K562 (cell line): ENCODE measurements around the gene YAF2. TPM values are rescaled to one million over a fixed set of nuclear protein-coding genes. Genes with fewer than 3 reads are reported as not detected.

ENCODE experiments used
- ATAC-seq: fragments of 200-7000 bp; cut with Tn5 transposase; 3 replicates; pipeline ENCODE4 v1.9.1; 2020; ENCODE audit warnings: moderate library complexity
- BruUV-seq: library from RNA; stranded (reverse); fragments of 400-500 nt; replicated peaks from 2 replicates; lab custom pipeline; 2021; lab: Mats Ljungman, UMichigan
- CTCF ChIA-PET: fragments of 300-600 bp; formaldehyde crosslinking; extraction: SDS; loops from one replicate; lab custom pipeline; 2021; ENCODE audit warnings: low intra/inter-chr PET ratio; lab: Yijun Ruan, JAX
- POLR2A ChIA-PET: fragments of 300-600, 350-650 bp; sonication (Branson Sonifier 250); formaldehyde crosslinking; extraction: SDS; loops from one replicate; lab custom pipeline; 2021; ENCODE audit warnings: antibody characterized with exemption, inconsistent platforms; lab: Yijun Ruan, JAX
- DNase-seq, 4 experiments: peaks; one replicate each; pipeline versions ENCODE4 v3.0.0 to v3.0.0-alpha.2; 2011 to 2018; ENCODE audit warnings: low spot score in 3 of 4, mixed read lengths in 3 of 4; ENCODE audit errors: extremely low read depth in 1 of 4
- FAIRE-seq: peaks from 2 replicates; lab custom pipeline; 2011; peaks lifted over from hg19 to GRCh38; lab: Jason Lieb, UNC
- H2AFZ ChIP-seq: 2 replicates; pipeline ENCODE4 v1.6.0; 2011; ENCODE audit warnings: low read depth, low read length, control low read depth, inconsistent platforms
- H3K27ac ChIP-seq: fragments of 200-600 bp; 3 replicates; pipeline ENCODE4 v1.8.0; 2011; ENCODE audit warnings: low read depth, mild to moderate bottlenecking, control low read depth, inconsistent platforms, low read length, moderate library complexity, mixed read lengths; ENCODE audit errors: extremely low read depth
- H3K27me3 ChIP-seq, 2 experiments: fragments of 300-600 bp in 1 of 2; 2 replicates in 1 of 2; 3 replicates in 1 of 2; pipeline versions ENCODE4 v1.6.0 to v1.8.0; 2011; ENCODE audit warnings: inconsistent platforms in 2 of 2, low read length in 2 of 2, mild to moderate bottlenecking in 1 of 2, mixed read lengths in 1 of 2, moderate library complexity in 1 of 2; ENCODE audit not compliant: control insufficient read depth in 2 of 2, insufficient read depth in 2 of 2
- H3K36me3 ChIP-seq: fragments of 300-600 bp; 3 replicates; pipeline ENCODE4 v1.8.0; 2011; ENCODE audit warnings: mild to moderate bottlenecking, low read length, inconsistent platforms; ENCODE audit not compliant: control insufficient read depth, insufficient read depth
- H3K4me1 ChIP-seq, 2 experiments: fragments of 200-600 bp in 1 of 2; replicated peaks in 1 of 2; 2 replicates in 1 of 2; 3 replicates in 1 of 2; pipeline versions ENCODE4 v1.5.1 to v1.8.0; 2011; ENCODE audit warnings: inconsistent platforms in 2 of 2, low read length in 2 of 2, mild to moderate bottlenecking in 1 of 2, mixed read lengths in 1 of 2, moderate library complexity in 1 of 2; ENCODE audit not compliant: control insufficient read depth in 2 of 2, insufficient read depth in 2 of 2
- H3K4me2 ChIP-seq: 2 replicates; pipeline ENCODE4 v1.6.1; 2011; ENCODE audit warnings: low read length, control low read depth, inconsistent platforms, mixed read lengths; ENCODE audit not compliant: insufficient read depth
- H3K4me3 ChIP-seq: fragments of 200-600 bp; sonication (generic), shearing (Covaris generic); 2 replicates; pipeline ENCODE4 v1.5.1; 2016; ENCODE audit warnings: control low read depth, inconsistent platforms
- H3K79me2 ChIP-seq: fragments of 200-600 bp; 3 replicates; pipeline ENCODE4 v1.8.0; 2011; ENCODE audit warnings: low read length, inconsistent platforms; ENCODE audit not compliant: control insufficient read depth, insufficient read depth
- H3K9ac ChIP-seq, 2 experiments: 2 replicates each; pipeline versions ENCODE4 v1.6.0 to v1.6.1; 2011; ENCODE audit warnings: low read depth in 2 of 2, low read length in 2 of 2, control low read depth in 1 of 2, inconsistent platforms in 1 of 2, mild to moderate bottlenecking in 1 of 2, mixed read lengths in 1 of 2; ENCODE audit not compliant: insufficient read depth in 1 of 2
- H3K9me1 ChIP-seq: one replicate; pipeline ENCODE4 v1.6.0; 2011; ENCODE audit warnings: inconsistent platforms, mild to moderate bottlenecking, low read length, moderate library complexity; ENCODE audit not compliant: control insufficient read depth, insufficient read depth
- H3K9me3 ChIP-seq: replicated peaks from 2 replicates; pipeline ENCODE4 v1.5.1; 2011; ENCODE audit warnings: low read depth, low read length, inconsistent platforms; ENCODE audit not compliant: control insufficient read depth, insufficient read depth
- H4K20me1 ChIP-seq: replicated peaks from 2 replicates; pipeline ENCODE4 v1.6.1; 2011; ENCODE audit warnings: low read length, inconsistent platforms, mixed read lengths; ENCODE audit not compliant: control insufficient read depth, insufficient read depth
- ASH1L ChIP-seq: fragments of 450-650 bp; IDR thresholded peaks from 2 replicates; pipeline ENCODE4 v1.6.1; 2018; ENCODE audit warnings: borderline replicate concordance, mild to moderate bottlenecking, low read depth; ENCODE audit not compliant: partially characterized antibody
- CBFA2T2 ChIP-seq: fragments of 450-650 bp; conservative IDR thresholded peaks from 2 replicates; pipeline ENCODE4 v1.6.1; 2017; ENCODE audit warnings: mild to moderate bottlenecking
- CBFA2T3 ChIP-seq: fragments of 450-650 bp; IDR thresholded peaks from 2 replicates; pipeline ENCODE4 v1.6.1; 2017
- KDM5B ChIP-seq: fragments of 200-600 bp; sonication (generic); IDR thresholded peaks from 2 replicates; pipeline ENCODE4 v1.6.1; 2012; ENCODE audit warnings: low read depth, mild to moderate bottlenecking, moderate library complexity, low read length, control low read depth, inconsistent platforms; ENCODE audit not compliant: insufficient replicate concordance
- RAD21 ChIP-seq, 2 experiments: fragments of 250-450 bp in 1 of 2; fragments of 450-650 bp in 1 of 2; sonication (Bioruptor Pico) in 1 of 2; formaldehyde crosslinking in 1 of 2; IDR thresholded peaks in 1 of 2; conservative IDR thresholded peaks in 1 of 2; 2 replicates each; pipeline versions ENCODE4 v1.4.0 to v1.8.0; 2020 to 2022; ENCODE audit warnings: mild to moderate bottlenecking in 2 of 2, moderate library complexity in 1 of 2
- TGIF2 ChIP-seq: sonication (generic); formaldehyde crosslinking; IDR thresholded peaks from 2 replicates; pipeline ENCODE4 v1.8.1; 2022; ENCODE audit warnings: mild to moderate bottlenecking, missing genetic modification reagents, moderate library complexity
- ZNF41 ChIP-seq: fragments of 250-450 bp; sonication (Bioruptor Pico); conservative IDR thresholded peaks from 2 replicates; pipeline ENCODE4 v1.4.0; 2020; ENCODE audit warnings: mild to moderate bottlenecking
- in situ Hi-C: fragments of 300-500 bp; cut with MboI; formaldehyde crosslinking; loops from 4 replicates; pipeline ENCODE4 v1.15.0; 2018; ENCODE audit warnings: inconsistent platforms, mixed read lengths
- intact Hi-C: fragments of 100-400 bp; cut with micrococcal nuclease; formaldehyde crosslinking; loops from 2 replicates; pipeline ENCODE4 v1.14.2; 2022
- polyA plus RNA-seq, 8 experiments: library from polyadenylated mRNA; depleted of rRNA in 4 of 8; stranded (reverse) in 5 of 8; unstranded in 3 of 8; fragments of >200 nt; fragmentation: Nextera tagmentation in 2 of 8; fragmentation: Illumina TruSeq in 1 of 8; extraction: Ambion mirVana in 2 of 8; extraction: Trizol in 1 of 8; gene quantifications; 2 replicates each; pipeline versions ENCODE4 v1.2.1 to v1.2.3, GENCODE V29; 2011 to 2014; ENCODE audit warnings: inconsistent platforms in 1 of 8, missing spikeins in 1 of 8
- total RNA-seq, 7 experiments: library from RNA; depleted of rRNA in 6 of 7; stranded (reverse); fragments of >200 nt in 6 of 7; fragmentation: Illumina TruSeq in 2 of 7; extraction: Trizol in 2 of 7; gene quantifications; 2 replicates each; pipeline versions ENCODE4 v1.2.1 to v1.2.3, GENCODE V29; 2011 to 2021; ENCODE audit warnings: low replicate concordance in 1 of 7
- TF ChIP-seq, protein P1 (sequence below): fragments of 450-650 bp; IDR thresholded peaks from 2 replicates; pipeline ENCODE4 v1.6.1; 2014; ENCODE audit warnings: low read depth, mild to moderate bottlenecking, moderate library complexity, borderline replicate concordance
- TF ChIP-seq, protein P2 (sequence below), 2 experiments: fragments of 450-650 bp in 1 of 2; sonication (generic) in 1 of 2; formaldehyde crosslinking in 1 of 2; IDR thresholded peaks in 1 of 2; conservative IDR thresholded peaks in 1 of 2; 2 replicates each; pipeline versions ENCODE4 v1.6.1 to v1.8.1; 2016 to 2023; ENCODE audit warnings: mild to moderate bottlenecking in 2 of 2, moderate library complexity in 2 of 2, inconsistent platforms in 1 of 2, missing genetic modification reagents in 1 of 2

Gene YAF2
- total and polyA plus RNA-seq, 9 of the 15 experiments (the other 6 are each of a cell fraction or from before 2014, with no cell fraction given), result 10.6 to 26.4 (median 21.3) TPM

DNA sequence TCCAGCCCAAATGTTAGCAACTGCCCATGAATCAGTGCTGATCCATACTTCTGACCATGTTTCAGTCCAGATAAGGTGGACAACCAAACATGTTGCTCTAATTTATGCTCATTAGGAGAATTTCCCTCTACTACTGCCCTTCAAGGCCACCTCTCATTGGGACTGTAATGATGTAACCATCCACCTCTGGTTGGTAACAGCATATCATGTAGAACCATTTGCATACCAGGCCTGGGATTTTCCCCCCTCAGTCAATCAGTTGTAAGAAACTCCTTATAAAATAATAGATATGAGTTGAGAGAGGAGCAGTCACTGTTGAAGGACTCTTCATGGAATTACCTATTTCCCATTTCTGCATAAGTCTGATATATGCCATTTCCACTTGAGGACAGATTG, 17.8 kb upstream of the YAF2 start:
- no peaks in the 10 kb centered on the region for H3K36me3 ChIP-seq
- intact Hi-C loops, result no loop called here
- DNase-seq (no peak), FAIRE-seq (no peak), ATAC-seq (peak; percentile 35; the same call in 2 of the 3 replicates)
- no peaks in the 10 kb centered on the region for H3K27me3 ChIP-seq
- no peak overlapping the region for H2AFZ ChIP-seq
- TF ChIP-seq KDM5B (no peak), RAD21 (CRISPR knock-in tag; conservative IDR thresholded peaks at IDR 0.05 in 1 of 2, IDR thresholded peaks at IDR 0.05 in 1 of 2) (no peak), ZNF41 (CRISPR knock-in tag) (no peak), CBFA2T3 (peak; percentile 52), TGIF2 (no peak), CBFA2T2 (peak; percentile 19; the same call in 1 of the 2 replicates), ASH1L (no peak)
- TF ChIP-seq, protein P1, sequence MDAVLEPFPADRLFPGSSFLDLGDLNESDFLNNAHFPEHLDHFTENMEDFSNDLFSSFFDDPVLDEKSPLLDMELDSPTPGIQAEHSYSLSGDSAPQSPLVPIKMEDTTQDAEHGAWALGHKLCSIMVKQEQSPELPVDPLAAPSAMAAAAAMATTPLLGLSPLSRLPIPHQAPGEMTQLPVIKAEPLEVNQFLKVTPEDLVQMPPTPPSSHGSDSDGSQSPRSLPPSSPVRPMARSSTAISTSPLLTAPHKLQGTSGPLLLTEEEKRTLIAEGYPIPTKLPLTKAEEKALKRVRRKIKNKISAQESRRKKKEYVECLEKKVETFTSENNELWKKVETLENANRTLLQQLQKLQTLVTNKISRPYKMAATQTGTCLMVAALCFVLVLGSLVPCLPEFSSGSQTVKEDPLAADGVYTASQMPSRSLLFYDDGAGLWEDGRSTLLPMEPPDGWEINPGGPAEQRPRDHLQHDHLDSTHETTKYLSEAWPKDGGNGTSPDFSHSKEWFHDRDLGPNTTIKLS, result no peak
- TF ChIP-seq, protein P2, sequence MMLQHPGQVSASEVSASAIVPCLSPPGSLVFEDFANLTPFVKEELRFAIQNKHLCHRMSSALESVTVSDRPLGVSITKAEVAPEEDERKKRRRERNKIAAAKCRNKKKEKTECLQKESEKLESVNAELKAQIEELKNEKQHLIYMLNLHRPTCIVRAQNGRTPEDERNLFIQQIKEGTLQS (IDR thresholded peaks at IDR 0.05), result 0 out of 2 replicates have a peak, but pooled peaks have one; percentile 10
- TF ChIP-seq, protein P2 (CRISPR knock-in tag; conservative IDR thresholded peaks at IDR 0.05), result no peak
- CTCF ChIA-PET, result interaction anchor here (0.5 kb wide), 1 partner anchor 11 kb away, joined by 3 read pairs; no protein-coding TSS in a partner anchor
- H3K27ac ChIP-seq, result no peak overlapping the region
- no peaks in the 10 kb centered on the region for H3K9me3 ChIP-seq
- POLR2A ChIA-PET, result no interaction called here
- in situ Hi-C loops, result no loop called here
- no TSS peak for BruUV-seq
- no peak overlapping the region for H3K9ac ChIP-seq
- no peak overlapping the region for H3K4me3 ChIP-seq
- H3K4me2 ChIP-seq, result no peak overlapping the region
- H3K79me2 ChIP-seq, result no peaks in the 10 kb centered on the region
- H3K4me1 ChIP-seq, result no peaks in the 10 kb centered on the region
- no peaks in the 10 kb centered on the region for H4K20me1 ChIP-seq
- no peaks in the 10 kb centered on the region for H3K9me1 ChIP-seq
